HG02763 (cell line): ENCODE measurements around the gene TEKT3.

Experiments used
- ATAC-seq: cut with Tn5 transposase; IDR thresholded peaks from one replicate; pipeline ENCODE4 v1.9.1; 2021; ENCODE audit warnings: mild to moderate bottlenecking, moderate library complexity; ENCODE audit not compliant: unreplicated experiment

The TEKT3 gene

GRCh38 chr17:15350777-15351477 is 9.5 kb upstream of the TEKT3 start:
- no peak for ATAC-seq

- ATAC-seq, result no peak
Observed at GRCh38 chr17:15349119-15349518, 7.7 kb upstream of the TEKT3 start.

- no peak for ATAC-seq
Observed at GRCh38 chr17:15348021-15348420, 6.6 kb upstream of the TEKT3 start.

GRCh38 chr17:15346066-15346595 is 4.7 kb upstream of the TEKT3 start:
- ATAC-seq, result no peak

GRCh38 chr17:15343749-15344148 is 2.4 kb upstream of the TEKT3 start:
- no peak for ATAC-seq

GRCh38 chr17:15342460-15342859 is 1.1 kb upstream of the TEKT3 start:
- ATAC-seq, result no peak

GRCh38 chr17:15341966-15342365 is 569 bp upstream of the TEKT3 start:
- no peak for ATAC-seq

- no peak for ATAC-seq
Observed at GRCh38 chr17:15340966-15341365, 431 bp downstream of the TEKT3 start.

GRCh38 chr17:15335446-15335845 is 6.0 kb downstream of the TEKT3 start:
- ATAC-seq, result no peak

- no peak for ATAC-seq
Observed at GRCh38 chr17:15334266-15334665, 7.1 kb downstream of the TEKT3 start.

- no peak for ATAC-seq
Observed at GRCh38 chr17:15332338-15332737, 9.1 kb downstream of the TEKT3 start.

GRCh38 chr17:15323131-15323530 is 18.3 kb downstream of the TEKT3 start:
- no peak for ATAC-seq

GRCh38 chr17:15321556-15322251 is 19.7 kb downstream of the TEKT3 start:
- no peak for ATAC-seq

GRCh38 chr17:15319452-15320010 is 21.9 kb downstream of the TEKT3 start:
- no peak for ATAC-seq

GRCh38 chr17:15311996-15312395 is 29.4 kb downstream of the TEKT3 start:
- ATAC-seq, result no peak

- ATAC-seq, result no peak
Observed at GRCh38 chr17:15309793-15310192, 31.6 kb downstream of the TEKT3 start.

- ATAC-seq, result no peak
Observed at GRCh38 chr17:15309236-15309635, 32.2 kb downstream of the TEKT3 start.

GRCh38 chr17:15308758-15309157 is 32.6 kb downstream of the TEKT3 start:
- ATAC-seq, result no peak

- no peak for ATAC-seq
Observed at GRCh38 chr17:15307710-15308111, 33.7 kb downstream of the TEKT3 start.

- no peak for ATAC-seq
Observed at GRCh38 chr17:15303851-15304250, 37.5 kb downstream of the TEKT3 start.

- no peak for ATAC-seq
Observed at GRCh38 chr17:15303268-15303667, 38.1 kb downstream of the TEKT3 start.

- ATAC-seq, result no peak
Observed at GRCh38 chr17:15301845-15302244, 39.6 kb downstream of the TEKT3 start.
